Caco-2 (cell line): ENCODE data around the gene TUBB4B. TPM values are rescaled to one million over a fixed set of nuclear protein-coding genes. Genes with fewer than 3 reads are reported as not detected.

ENCODE experiments used
- BruUV-seq: library from RNA; stranded (reverse); fragments of 400-500 nt; replicated peaks from 2 replicates; lab custom pipeline; 2021; lab: Mats Ljungman, UMichigan
- CTCF ChIA-PET: fragments of 300-600 bp; sonication (Branson Sonifier 250); formaldehyde crosslinking; loops from one replicate; lab custom pipeline; 2022; ENCODE audit warnings: antibody characterized with exemption; lab: Charles Lee
- POLR2A ChIA-PET: fragments of 300-600 bp; sonication (Branson Sonifier 250); formaldehyde crosslinking; loops from one replicate; lab custom pipeline; 2022; ENCODE audit warnings: antibody characterized with exemption; lab: Charles Lee
- DNase-seq, 2 experiments: peaks; one replicate each; pipeline versions ENCODE4 v3.0.0 to v3.0.0-alpha.2; 2020 to 2022
- H3K27me3 ChIP-seq: replicated peaks from 2 replicates; pipeline ENCODE4 v1.6.0; 2011; ENCODE audit warnings: low read length; ENCODE audit not compliant: control insufficient read depth, insufficient read depth
- H3K36me3 ChIP-seq: 2 replicates; pipeline ENCODE4 v1.5.1; 2011; ENCODE audit warnings: low read length; ENCODE audit not compliant: control insufficient read depth, insufficient read depth
- H3K4me1 ChIP-seq: fragments of 250-450 bp; sonication (Bioruptor Pico); 2 replicates; pipeline ENCODE4 v1.5.1; 2020; ENCODE audit warnings: mild to moderate bottlenecking
- H3K4me3 ChIP-seq: 2 replicates; pipeline ENCODE4 v1.5.1; 2011; ENCODE audit warnings: low read depth, mild to moderate bottlenecking, control low read depth, low read length
- H3K9me3 ChIP-seq: fragments of 250-450 bp; sonication (Bioruptor Pico); 2 replicates; pipeline ENCODE4 v1.5.1; 2020; ENCODE audit warnings: mild to moderate bottlenecking, moderate library complexity
- H3K27ac Mint-ChIP-seq: one replicate; pipeline ENCODE4 v1.8.0; 2022; ENCODE audit warnings: mixed read lengths; ENCODE audit not compliant: unreplicated experiment
- H3K27me3 Mint-ChIP-seq: one replicate; pipeline ENCODE4 v1.8.0; 2022; ENCODE audit warnings: mixed read lengths; ENCODE audit not compliant: insufficient read depth, unreplicated experiment
- H3K36me3 Mint-ChIP-seq: one replicate; pipeline ENCODE4 v1.8.0; 2022; ENCODE audit warnings: mild to moderate bottlenecking, mixed read lengths; ENCODE audit not compliant: insufficient read depth, unreplicated experiment
- H3K4me1 Mint-ChIP-seq: one replicate; pipeline ENCODE4 v1.8.0; 2022; ENCODE audit warnings: low read depth, mixed read lengths; ENCODE audit not compliant: unreplicated experiment
- H3K4me3 Mint-ChIP-seq: one replicate; pipeline ENCODE4 v1.8.0; 2022; ENCODE audit warnings: mild to moderate bottlenecking, moderate library complexity, mixed read lengths; ENCODE audit not compliant: unreplicated experiment
- H3K9me3 Mint-ChIP-seq: one replicate; pipeline ENCODE4 v1.8.0; 2022; ENCODE audit warnings: mixed read lengths; ENCODE audit not compliant: unreplicated experiment
- CTCF ChIP-seq, 2 experiments: fragments of 200-600 bp in 1 of 2; IDR thresholded peaks; 1 replicate in 1 of 2; 2 replicates in 1 of 2; pipeline versions ENCODE4 v1.5.1 to v1.8.0; 2011 to 2022; ENCODE audit warnings: antibody characterized with exemption in 1 of 2, control low read depth in 1 of 2, inconsistent platforms in 1 of 2, low read depth in 1 of 2, low read length in 1 of 2, mild to moderate bottlenecking in 1 of 2, moderate library complexity in 1 of 2; ENCODE audit not compliant: insufficient read depth in 1 of 2, severe bottlenecking in 1 of 2, unreplicated experiment in 1 of 2
- intact Hi-C: fragments of 100-400 bp; cut with micrococcal nuclease; formaldehyde crosslinking; loops from one replicate; pipeline ENCODE4 v1.10.0; 2022; ENCODE audit not compliant: unreplicated experiment
- total RNA-seq: library from RNA; stranded (reverse); gene quantifications from 2 replicates; pipeline ENCODE4 v1.2.3, GENCODE V29; 2022

The TUBB4B gene
- total RNA-seq, 1 experiment from 2014 or later = 487 TPM

GRCh38 chr9:137217276-137218211 lies 23.5 kb upstream of the TUBB4B start:
- peak overlapping the region; percentile 23 for H3K4me3 ChIP-seq
- no peaks in the 10 kb centered on the region for H3K9me3 ChIP-seq
- H3K9me3 Mint-ChIP-seq = no peaks in the 10 kb centered on the region
- no peak for TF ChIP-seq CTCF (IDR thresholded peaks at IDR 0.05; ENCODE audit: insufficient read depth in 1 of 2, low read depth in 1 of 2, low read length in 1 of 2, severe bottlenecking in 1 of 2, unreplicated experiment in 1 of 2)
- intact Hi-C loops = no loop called here
- peak; percentile 83 to 88 for DNase-seq
- peak overlapping the region; percentile 71 for H3K27ac Mint-ChIP-seq
- H3K4me1 ChIP-seq = peaks cover 25% of the 10 kb centered on the region
- POLR2A ChIA-PET = interaction anchor here (0.6 to 0.8 kb wide), 2 partner anchors 12 to 23 kb away, joined by 3 read pairs; partner anchors contain the start of genes NDOR1, TMEM203 and TUBB4B
- peaks cover 27% of the 10 kb centered on the region for H3K36me3 Mint-ChIP-seq
- no peaks in the 10 kb centered on the region for H3K27me3 Mint-ChIP-seq
- CTCF ChIA-PET = no interaction called here
- H3K27me3 ChIP-seq = no peaks in the 10 kb centered on the region
- H3K4me3 Mint-ChIP-seq = peak overlapping the region; percentile 66
- BruUV-seq = TSS peak; percentile 8
- no peaks in the 10 kb centered on the region for H3K36me3 ChIP-seq
- H3K4me1 Mint-ChIP-seq = peaks cover 6% of the 10 kb centered on the region

- H3K9me3 Mint-ChIP-seq = no peaks in the 10 kb centered on the region
- CTCF ChIA-PET = interaction anchor here (0.8 kb wide), 2 partner anchors 18 to 189 kb away, joined by 3 to 8 read pairs; no protein-coding TSS in a partner anchor
- DNase-seq = no peak
- peak overlapping the region; percentile 31 for H3K4me3 Mint-ChIP-seq
- peaks cover 33% of the 10 kb centered on the region for H3K36me3 Mint-ChIP-seq
- intact Hi-C loops = no loop called here
- no TSS peak for BruUV-seq
- no peak overlapping the region for H3K27ac Mint-ChIP-seq
- Histone ChIP-seq H3K4me1 (peaks cover 25% of the 10 kb centered on the region), H3K4me3 (no peak overlapping the region), H3K36me3 (no peaks in the 10 kb centered on the region), H3K27me3 (no peaks in the 10 kb centered on the region), H3K9me3 (no peaks in the 10 kb centered on the region)
- peaks cover 6% of the 10 kb centered on the region for H3K4me1 Mint-ChIP-seq
- no peak for TF ChIP-seq CTCF (IDR thresholded peaks at IDR 0.05; ENCODE audit: insufficient read depth in 1 of 2, low read depth in 1 of 2, low read length in 1 of 2, severe bottlenecking in 1 of 2, unreplicated experiment in 1 of 2)
- H3K27me3 Mint-ChIP-seq = no peaks in the 10 kb centered on the region
- POLR2A ChIA-PET = interaction anchor here (0.5 to 0.6 kb wide), 2 partner anchors 13 to 28 kb away, joined by 3 to 5 read pairs; partner anchors contain the start of genes NDOR1 and TMEM203
Measured at GRCh38 chr9:137218212-137218753, 22.8 kb upstream of the TUBB4B start.

- Histone ChIP-seq H3K36me3 (no peaks in the 10 kb centered on the region), H3K27me3 (no peaks in the 10 kb centered on the region), H3K4me3 (no peak overlapping the region), H3K4me1 (peaks cover 25% of the 10 kb centered on the region), H3K9me3 (no peaks in the 10 kb centered on the region)
- POLR2A ChIA-PET = interaction anchor here (0.5 kb wide), 1 partner anchor 28 kb away, joined by 5 read pairs; no protein-coding TSS in a partner anchor
- BruUV-seq = no TSS peak
- CTCF ChIA-PET = interaction anchor here (0.8 to 0.9 kb wide), 3 partner anchors 18 to 189 kb away, joined by 3 to 8 read pairs (median 3); partner anchors contain the start of gene SSNA1
- no peak for TF ChIP-seq CTCF (IDR thresholded peaks at IDR 0.05; ENCODE audit: insufficient read depth in 1 of 2, low read depth in 1 of 2, low read length in 1 of 2, severe bottlenecking in 1 of 2, unreplicated experiment in 1 of 2)
- peak; percentile 76 to 81 for DNase-seq
- H3K4me3 Mint-ChIP-seq = peak overlapping the region; percentile 31
- H3K27ac Mint-ChIP-seq = no peak overlapping the region
- intact Hi-C loops = loop anchor here (1.0 kb wide), 1 partner anchor 19 kb away; the partner anchor contains the start of gene TPRN
- no peaks in the 10 kb centered on the region for H3K9me3 Mint-ChIP-seq
- peaks cover 6% of the 10 kb centered on the region for H3K4me1 Mint-ChIP-seq
- no peaks in the 10 kb centered on the region for H3K27me3 Mint-ChIP-seq
- peaks cover 38% of the 10 kb centered on the region for H3K36me3 Mint-ChIP-seq
Measured at GRCh38 chr9:137218754-137219271, 22.3 kb upstream of the TUBB4B start.
